Raji (cell line): ENCODE data around the gene TBCD.

ENCODE experiments used
- POLR2A ChIP-seq: IDR thresholded peaks from 2 replicates; pipeline ENCODE4 v1.6.1; 2011; ENCODE audit warnings: low read depth, low read length, control low read depth; ENCODE audit not compliant: insufficient read depth

TBCD gene

GRCh38 chr17:82890926-82891678, 139.2 kb downstream of the TBCD start:
- TF ChIP-seq POLR2A, result no peak

- no peak for TF ChIP-seq POLR2A
Measured at GRCh38 chr17:82891911-82892310, 140.0 kb downstream of the TBCD start.

- TF ChIP-seq POLR2A, result no peak
Measured at GRCh38 chr17:82892899-82893565, 141.2 kb downstream of the TBCD start.

GRCh38 chr17:82893779-82894178, 141.9 kb downstream of the TBCD start:
- no peak for TF ChIP-seq POLR2A

GRCh38 chr17:82894389-82894788, 142.5 kb downstream of the TBCD start:
- TF ChIP-seq POLR2A, result no peak

- TF ChIP-seq POLR2A, result no peak
Measured at GRCh38 chr17:82895087-82895486, 143.2 kb downstream of the TBCD start.

GRCh38 chr17:82896071-82897000, 144.5 kb downstream of the TBCD start:
- TF ChIP-seq POLR2A, result no peak

GRCh38 chr17:82897514-82898249, 145.8 kb downstream of the TBCD start:
- TF ChIP-seq POLR2A, result no peak

GRCh38 chr17:82898976-82899514, 147.2 kb downstream of the TBCD start:
- no peak for TF ChIP-seq POLR2A

- no peak for TF ChIP-seq POLR2A
Measured at GRCh38 chr17:82899941-82900340, 148.1 kb downstream of the TBCD start.

- TF ChIP-seq POLR2A, result no peak
Measured at GRCh38 chr17:82900741-82901140, 148.9 kb downstream of the TBCD start.

- TF ChIP-seq POLR2A, result no peak
Measured at GRCh38 chr17:82901356-82901755, 149.5 kb downstream of the TBCD start.

GRCh38 chr17:82901856-82902255, 150.0 kb downstream of the TBCD start:
- TF ChIP-seq POLR2A, result no peak

- no peak for TF ChIP-seq POLR2A
Measured at GRCh38 chr17:82902972-82903874, 151.4 kb downstream of the TBCD start.

- TF ChIP-seq POLR2A, result no peak
Measured at GRCh38 chr17:82905130-82905529, 153.3 kb downstream of the TBCD start.
